GM18873 (cell line): Measurements from ENCODE around the gene TMEM203.
"Not testable (repeated sequence)": the region's sequence is repeated elsewhere in the genome, so short reads cannot be mapped to it uniquely, and the experiment has no call there.

Experiments
- ATAC-seq: cut with Tn5 transposase; IDR thresholded peaks from one replicate; pipeline ENCODE4 v1.9.1; 2021; ENCODE audit warnings: mild to moderate bottlenecking, moderate library complexity, moderate number of reproducible peaks; ENCODE audit not compliant: unreplicated experiment, low FRiP score

Gene TMEM203

DNA sequence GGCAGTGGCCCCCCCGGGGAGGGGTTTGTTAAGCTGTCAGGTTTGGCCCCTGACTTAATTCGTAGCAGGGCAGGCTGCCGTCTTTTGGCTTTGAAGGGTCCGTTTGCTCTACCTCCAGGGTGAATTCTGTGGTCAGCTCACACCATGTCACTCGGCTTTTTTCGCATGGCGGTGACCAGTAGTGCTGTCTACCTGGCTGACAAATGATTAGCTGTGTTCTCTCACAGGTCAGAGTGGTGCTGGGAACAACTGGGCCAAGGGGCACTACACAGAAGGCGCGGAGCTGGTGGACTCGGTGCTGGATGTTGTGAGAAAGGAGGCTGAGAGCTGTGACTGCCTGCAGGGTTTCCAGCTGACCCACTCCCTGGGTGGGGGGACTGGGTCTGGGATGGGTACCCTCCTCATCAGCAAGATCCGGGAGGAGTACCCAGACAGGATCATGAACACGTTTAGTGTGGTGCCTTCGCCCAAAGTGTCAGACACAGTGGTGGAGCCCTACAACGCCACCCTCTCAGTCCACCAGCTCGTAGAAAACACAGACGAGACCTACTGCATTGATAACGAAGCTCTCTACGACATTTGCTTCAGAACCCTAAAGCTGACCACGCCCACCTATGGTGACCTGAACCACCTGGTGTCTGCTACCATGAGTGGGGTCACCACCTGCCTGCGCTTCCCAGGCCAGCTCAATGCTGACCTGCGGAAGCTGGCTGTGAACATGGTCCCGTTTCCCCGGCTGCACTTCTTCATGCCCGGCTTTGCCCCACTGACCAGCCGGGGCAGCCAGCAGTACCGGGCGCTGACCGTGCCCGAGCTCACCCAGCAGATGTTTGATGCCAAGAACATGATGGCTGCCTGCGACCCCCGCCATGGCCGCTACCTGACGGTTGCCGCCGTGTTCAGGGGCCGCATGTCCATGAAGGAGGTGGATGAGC, 37.1 kb upstream of the TMEM203 start:
- ATAC-seq = no peak

DNA sequence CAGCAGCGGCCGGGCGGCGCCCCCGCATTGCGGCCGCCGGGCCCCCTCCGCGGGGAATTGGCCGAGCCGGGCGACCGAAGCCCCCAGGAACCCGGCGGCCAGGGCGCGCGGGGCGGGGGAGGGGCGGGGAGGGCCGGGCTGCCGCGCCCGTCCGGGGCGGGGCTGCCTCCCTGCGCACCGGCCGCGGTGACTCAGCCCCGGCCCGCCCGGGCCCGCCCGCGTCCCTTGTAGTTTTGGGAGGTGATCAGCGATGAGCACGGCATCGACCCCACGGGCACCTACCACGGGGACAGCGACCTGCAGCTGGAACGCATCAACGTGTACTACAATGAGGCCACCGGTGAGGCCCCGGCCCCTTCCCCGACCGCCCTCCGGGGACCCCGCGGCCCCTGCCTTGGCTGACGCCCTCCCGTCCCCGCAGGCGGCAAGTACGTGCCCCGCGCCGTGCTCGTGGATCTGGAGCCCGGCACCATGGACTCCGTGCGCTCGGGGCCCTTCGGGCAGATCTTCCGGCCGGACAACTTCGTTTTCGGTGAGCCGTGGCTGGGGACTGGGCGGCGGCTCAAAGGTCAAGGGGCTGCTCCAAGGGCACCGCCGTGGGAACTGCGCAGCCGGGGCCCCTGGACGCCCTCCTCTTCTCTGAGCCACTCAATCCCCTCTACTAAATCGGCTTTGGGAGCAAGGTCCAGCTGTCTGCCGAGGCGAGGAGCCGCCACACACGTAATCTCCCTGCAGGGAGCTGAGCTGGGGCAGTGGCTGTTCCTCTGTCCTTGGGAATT, 36.2 kb upstream of the TMEM203 start:
- ATAC-seq = peak; percentile 3

GRCh38 chr9:137240841-137241489, 35.5 kb upstream of the TMEM203 start, which contains the start of gene TUBB4B:
Gene TUBB4B, plus strand, starts transcription at chr9:137241287. Its CDS starts 74 bp downstream, at chr9:137241361.
- ATAC-seq = peak; percentile 77

DNA sequence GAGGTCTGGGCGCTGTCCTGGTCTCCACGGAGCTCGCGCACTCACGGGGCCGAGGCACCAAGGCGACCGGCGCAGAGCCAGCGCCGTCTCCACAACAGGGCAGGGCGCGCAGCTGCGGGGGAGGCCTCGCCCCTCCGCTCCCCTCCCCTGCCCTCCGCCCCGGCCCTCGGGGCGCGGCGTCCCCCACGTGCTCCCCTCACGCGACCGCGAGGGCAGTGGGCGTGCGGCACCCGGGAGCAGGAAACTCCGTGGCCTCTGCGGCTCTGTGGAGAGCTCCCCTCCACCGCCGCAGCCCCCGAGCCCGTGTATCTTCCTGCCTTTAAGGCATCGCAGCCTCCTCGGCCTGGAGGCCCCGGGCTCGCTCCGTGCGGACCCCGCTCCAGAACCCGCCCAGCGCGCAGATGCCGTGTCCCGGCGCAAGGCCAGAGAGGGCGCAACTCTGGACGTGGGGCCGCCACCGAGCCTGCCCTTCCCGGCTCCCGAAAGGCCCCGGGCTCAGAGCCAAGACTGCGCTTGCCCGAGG, 34.9 kb upstream of the TMEM203 start:
- peak; percentile 7 for ATAC-seq

GRCh38 chr9:137239541-137240200, 34.2 kb upstream of the TMEM203 start:
- not testable (repeated sequence) for ATAC-seq

- no peak for ATAC-seq
Measured at GRCh38 chr9:137237759-137238726, 32.6 kb upstream of the TMEM203 start.

DNA sequence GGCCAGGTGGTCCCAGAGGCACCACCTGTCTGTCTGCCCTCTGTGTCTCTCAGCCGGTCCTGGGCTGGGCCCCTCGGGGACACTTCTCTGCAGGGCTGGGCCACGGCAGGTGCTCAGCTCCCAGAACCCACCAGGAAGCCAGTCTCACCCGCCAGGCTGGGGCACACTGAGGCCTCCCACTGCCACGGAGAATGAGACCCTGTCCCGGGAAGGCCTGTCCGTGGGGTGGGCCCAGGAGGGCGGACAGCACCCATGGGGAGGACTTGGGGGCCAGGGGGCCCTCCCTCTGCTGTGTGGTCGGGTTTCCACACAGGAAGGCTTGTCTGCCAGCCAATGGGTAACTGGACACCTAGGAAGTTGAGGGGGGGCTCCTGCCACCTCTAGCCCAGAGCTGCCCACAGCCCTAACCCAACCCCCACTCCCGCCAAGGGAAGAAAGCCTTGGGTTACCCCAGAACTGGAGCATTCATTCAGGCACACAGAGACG, 31.5 kb upstream of the TMEM203 start:
- ATAC-seq = no peak

DNA sequence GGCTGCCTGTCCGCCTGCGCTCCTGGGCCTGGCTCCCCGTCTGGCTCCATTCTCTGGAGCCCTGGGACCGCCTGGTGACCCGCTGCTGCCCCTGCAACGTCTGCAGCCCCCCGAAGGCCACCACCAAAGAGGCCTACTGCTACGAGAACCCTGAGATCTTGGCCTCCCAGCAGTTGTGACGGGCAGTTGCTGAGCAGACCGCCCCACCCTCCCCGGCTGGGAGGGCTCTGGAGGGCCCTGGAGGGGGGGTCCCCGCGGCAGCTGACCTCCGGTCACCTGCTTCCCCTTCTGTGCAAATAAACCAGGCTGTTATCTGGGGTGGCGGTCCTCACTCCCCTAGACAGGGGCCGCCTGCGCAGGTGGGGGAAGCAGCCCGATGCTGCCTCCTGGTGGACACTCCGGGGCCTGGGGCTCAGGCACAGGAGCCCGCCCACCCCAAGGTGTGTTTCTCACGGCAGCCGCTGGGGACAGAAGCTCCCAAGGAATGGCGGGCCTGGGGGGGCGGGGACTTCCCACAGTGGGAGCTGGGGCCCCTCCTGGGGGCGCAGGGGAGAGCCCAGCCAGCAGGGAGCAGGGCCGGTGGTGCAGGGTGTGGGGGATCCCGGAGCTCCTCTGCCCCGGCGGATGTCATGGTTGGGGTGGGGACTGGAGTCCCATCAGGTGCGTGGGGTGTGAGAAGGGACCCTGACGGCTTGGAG, 30.9 kb upstream of the TMEM203 start:
- no peak for ATAC-seq

GRCh38 chr9:137235424-137236237, 30.2 kb upstream of the TMEM203 start:
- no peak for ATAC-seq

DNA sequence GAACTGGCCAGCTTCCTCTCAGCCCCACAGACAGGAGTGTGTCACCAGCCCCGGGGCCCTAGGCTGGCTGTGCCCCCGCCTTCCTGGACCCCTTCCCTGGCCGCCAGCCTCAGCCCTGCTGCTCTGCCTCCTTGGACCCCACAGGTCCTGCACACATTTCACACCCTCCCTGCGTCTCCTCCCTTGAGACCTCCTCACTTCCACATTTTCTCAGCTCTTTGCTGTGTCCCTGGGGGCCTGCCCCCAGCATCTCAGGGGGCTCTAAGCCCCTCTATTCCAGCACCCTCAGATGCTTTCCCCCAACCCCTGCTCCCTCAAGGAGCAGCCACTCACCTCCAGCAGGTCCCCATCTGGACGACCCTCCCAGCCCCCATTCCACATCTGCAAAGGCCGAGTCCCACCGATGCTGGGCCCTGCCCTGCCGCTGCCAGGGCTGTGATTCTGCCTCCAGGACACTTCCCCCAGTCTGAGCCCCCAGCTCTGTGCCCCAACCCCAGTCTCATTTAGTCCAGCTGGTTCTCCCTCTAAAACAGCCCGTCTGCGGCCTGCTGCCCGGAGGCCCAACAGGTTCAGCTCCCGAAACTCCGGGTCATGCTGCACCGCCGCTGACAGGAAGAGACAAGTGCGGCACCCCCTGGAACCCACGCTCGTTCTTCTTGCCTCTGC, 29.4 kb upstream of the TMEM203 start:
- no peak for ATAC-seq

- no peak for ATAC-seq
Measured at GRCh38 chr9:137234055-137234697, 28.7 kb upstream of the TMEM203 start.

GRCh38 chr9:137233143-137233980, 27.9 kb upstream of the TMEM203 start:
- no peak for ATAC-seq

- ATAC-seq = no peak
Measured at GRCh38 chr9:137232510-137232909, 27.1 kb upstream of the TMEM203 start.

- ATAC-seq = no peak
Measured at GRCh38 chr9:137232101-137232500, 26.7 kb upstream of the TMEM203 start.

- ATAC-seq = no peak
Measured at GRCh38 chr9:137231372-137232039, 26.1 kb upstream of the TMEM203 start.
